Fibroblast of pulmonary artery (primary cell): ENCODE data around the gene ZSWIM6.

Experiments
- DNase-seq: peaks from one replicate; pipeline ENCODE4 v3.0.0-alpha.2; 2010; ENCODE audit warnings: low read depth
- H3K4me3 ChIP-seq: replicated peaks from 2 replicates; pipeline ENCODE4 v1.5.1; 2011; ENCODE audit warnings: low read depth, mild to moderate bottlenecking, control low read depth, low read length, moderate library complexity
- CTCF ChIP-seq: IDR thresholded peaks from 2 replicates; pipeline ENCODE4 v1.5.1; 2011; ENCODE audit warnings: mild to moderate bottlenecking, control low read depth, low read length, inconsistent platforms; ENCODE audit errors: missing control alignments

ZSWIM6 gene

GRCh38 chr5:61588216-61588615 lies 256.2 kb downstream of the ZSWIM6 start:
- no peak for TF ChIP-seq CTCF
- no peak overlapping the region for H3K4me3 ChIP-seq
- no peak for DNase-seq

GRCh38 chr5:61589946-61590345 lies 257.9 kb downstream of the ZSWIM6 start:
- no peak for TF ChIP-seq CTCF

GRCh38 chr5:61590473-61590872 lies 258.4 kb downstream of the ZSWIM6 start:
- no peak for DNase-seq
- H3K4me3 ChIP-seq = no peak overlapping the region
- no peak for TF ChIP-seq CTCF

More at GRCh38 chr5:61589946-61590345, 257.9 kb downstream of the ZSWIM6 start:
- no peak overlapping the region for H3K4me3 ChIP-seq
- no peak for DNase-seq

- no peak for TF ChIP-seq CTCF
- H3K4me3 ChIP-seq = no peak overlapping the region
Measured at GRCh38 chr5:61591859-61592258, 259.8 kb downstream of the ZSWIM6 start.

GRCh38 chr5:61595426-61595825 lies 263.4 kb downstream of the ZSWIM6 start:
- H3K4me3 ChIP-seq = no peak overlapping the region
- TF ChIP-seq CTCF = no peak
- DNase-seq = no peak

More at GRCh38 chr5:61591859-61592258, 259.8 kb downstream of the ZSWIM6 start:
- no peak for DNase-seq
